ENCODE results near the gene TDRD12. TPM values are rescaled to one million over a fixed set of nuclear protein-coding genes. Genes with fewer than 3 reads are reported as not detected.

TDRD12 gene
- total and polyA plus RNA-seq, 2 experiments from 2014 or later = 0.68 to 2.8 TPM

GRCh38 chr19:32859591-32859990 is 140.0 kb downstream of the TDRD12 start (continued):
- TF ChIP-seq, protein P1, sequence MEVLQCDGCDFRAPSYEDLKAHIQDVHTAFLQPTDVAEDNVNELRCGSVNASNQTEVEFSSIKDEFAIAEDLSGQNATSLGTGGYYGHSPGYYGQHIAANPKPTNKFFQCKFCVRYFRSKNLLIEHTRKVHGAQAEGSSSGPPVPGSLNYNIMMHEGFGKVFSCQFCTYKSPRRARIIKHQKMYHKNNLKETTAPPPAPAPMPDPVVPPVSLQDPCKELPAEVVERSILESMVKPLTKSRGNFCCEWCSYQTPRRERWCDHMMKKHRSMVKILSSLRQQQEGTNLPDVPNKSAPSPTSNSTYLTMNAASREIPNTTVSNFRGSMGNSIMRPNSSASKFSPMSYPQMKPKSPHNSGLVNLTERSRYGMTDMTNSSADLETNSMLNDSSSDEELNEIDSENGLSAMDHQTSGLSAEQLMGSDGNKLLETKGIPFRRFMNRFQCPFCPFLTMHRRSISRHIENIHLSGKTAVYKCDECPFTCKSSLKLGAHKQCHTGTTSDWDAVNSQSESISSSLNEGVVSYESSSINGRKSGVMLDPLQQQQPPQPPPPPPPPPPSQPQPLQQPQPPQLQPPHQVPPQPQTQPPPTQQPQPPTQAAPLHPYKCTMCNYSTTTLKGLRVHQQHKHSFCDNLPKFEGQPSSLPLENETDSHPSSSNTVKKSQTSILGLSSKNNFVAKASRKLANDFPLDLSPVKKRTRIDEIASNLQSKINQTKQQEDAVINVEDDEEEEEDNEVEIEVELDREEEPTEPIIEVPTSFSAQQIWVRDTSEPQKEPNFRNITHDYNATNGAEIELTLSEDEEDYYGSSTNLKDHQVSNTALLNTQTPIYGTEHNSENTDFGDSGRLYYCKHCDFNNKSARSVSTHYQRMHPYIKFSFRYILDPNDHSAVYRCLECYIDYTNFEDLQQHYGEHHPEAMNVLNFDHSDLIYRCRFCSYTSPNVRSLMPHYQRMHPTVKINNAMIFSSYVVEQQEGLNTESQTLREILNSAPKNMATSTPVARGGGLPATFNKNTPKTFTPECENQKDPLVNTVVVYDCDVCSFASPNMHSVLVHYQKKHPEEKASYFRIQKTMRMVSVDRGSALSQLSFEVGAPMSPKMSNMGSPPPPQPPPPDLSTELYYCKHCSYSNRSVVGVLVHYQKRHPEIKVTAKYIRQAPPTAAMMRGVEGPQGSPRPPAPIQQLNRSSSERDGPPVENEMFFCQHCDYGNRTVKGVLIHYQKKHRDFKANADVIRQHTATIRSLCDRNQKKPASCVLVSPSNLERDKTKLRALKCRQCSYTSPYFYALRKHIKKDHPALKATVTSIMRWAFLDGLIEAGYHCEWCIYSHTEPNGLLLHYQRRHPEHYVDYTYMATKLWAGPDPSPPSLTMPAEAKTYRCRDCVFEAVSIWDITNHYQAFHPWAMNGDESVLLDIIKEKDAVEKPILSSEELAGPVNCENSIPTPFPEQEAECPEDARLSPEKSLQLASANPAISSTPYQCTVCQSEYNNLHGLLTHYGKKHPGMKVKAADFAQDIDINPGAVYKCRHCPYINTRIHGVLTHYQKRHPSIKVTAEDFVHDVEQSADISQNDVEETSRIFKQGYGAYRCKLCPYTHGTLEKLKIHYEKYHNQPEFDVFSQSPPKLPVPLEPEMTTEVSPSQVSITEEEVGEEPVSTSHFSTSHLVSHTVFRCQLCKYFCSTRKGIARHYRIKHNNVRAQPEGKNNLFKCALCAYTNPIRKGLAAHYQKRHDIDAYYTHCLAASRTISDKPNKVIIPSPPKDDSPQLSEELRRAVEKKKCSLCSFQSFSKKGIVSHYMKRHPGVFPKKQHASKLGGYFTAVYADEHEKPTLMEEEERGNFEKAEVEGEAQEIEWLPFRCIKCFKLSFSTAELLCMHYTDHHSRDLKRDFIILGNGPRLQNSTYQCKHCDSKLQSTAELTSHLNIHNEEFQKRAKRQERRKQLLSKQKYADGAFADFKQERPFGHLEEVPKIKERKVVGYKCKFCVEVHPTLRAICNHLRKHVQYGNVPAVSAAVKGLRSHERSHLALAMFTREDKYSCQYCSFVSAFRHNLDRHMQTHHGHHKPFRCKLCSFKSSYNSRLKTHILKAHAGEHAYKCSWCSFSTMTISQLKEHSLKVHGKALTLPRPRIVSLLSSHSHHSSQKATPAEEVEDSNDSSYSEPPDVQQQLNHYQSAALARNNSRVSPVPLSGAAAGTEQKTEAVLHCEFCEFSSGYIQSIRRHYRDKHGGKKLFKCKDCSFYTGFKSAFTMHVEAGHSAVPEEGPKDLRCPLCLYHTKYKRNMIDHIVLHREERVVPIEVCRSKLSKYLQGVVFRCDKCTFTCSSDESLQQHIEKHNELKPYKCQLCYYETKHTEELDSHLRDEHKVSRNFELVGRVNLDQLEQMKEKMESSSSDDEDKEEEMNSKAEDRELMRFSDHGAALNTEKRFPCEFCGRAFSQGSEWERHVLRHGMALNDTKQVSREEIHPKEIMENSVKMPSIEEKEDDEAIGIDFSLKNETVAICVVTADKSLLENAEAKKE (CRISPR knock-in tag; IDR thresholded peaks at IDR 0.05) = no peak

GRCh38 chr19:32861596-32861995 is 142.0 kb downstream of the TDRD12 start:
- H3K27me3 ChIP-seq (ENCODE audit: insufficient read depth) = no peaks in the 10 kb centered on the region

More at GRCh38 chr19:32861596-32861995, 142.0 kb downstream of the TDRD12 start:
- Mint-ChIP-seq H3K27me3 (ENCODE audit: insufficient read depth, low read depth, poor library complexity) (peaks cover 1% of the 10 kb centered on the region), H3K9me3 (no peaks in the 10 kb centered on the region; the same call in 2 of the 3 replicates), H3K27ac (no peak overlapping the region), H3K4me1 (no peaks in the 10 kb centered on the region), H3K36me3 (ENCODE audit: low read depth) (no peaks in the 10 kb centered on the region), H3K4me3 (no peak overlapping the region)
- no peak overlapping the region for H3K4me3 ChIP-seq
- H3K4me2 ChIP-seq = no peak overlapping the region
- H4K20me1 ChIP-seq (replicated peaks; ENCODE audit: insufficient read depth) = no peaks in the 10 kb centered on the region
- no peak for TF ChIP-seq ETS1 (IDR thresholded peaks at IDR 0.05)
- TF ChIP-seq JUNB (IDR thresholded peaks at IDR 0.05; ENCODE audit: unreplicated experiment) = no peak
- TF ChIP-seq STAT1 (IDR thresholded peaks at IDR 0.05; ENCODE audit: unreplicated experiment) = no peak
- TF ChIP-seq EZH2 (IDR thresholded peaks at IDR 0.05; ENCODE audit: low read depth, unreplicated experiment) = no peak
- TF ChIP-seq, protein P2, sequence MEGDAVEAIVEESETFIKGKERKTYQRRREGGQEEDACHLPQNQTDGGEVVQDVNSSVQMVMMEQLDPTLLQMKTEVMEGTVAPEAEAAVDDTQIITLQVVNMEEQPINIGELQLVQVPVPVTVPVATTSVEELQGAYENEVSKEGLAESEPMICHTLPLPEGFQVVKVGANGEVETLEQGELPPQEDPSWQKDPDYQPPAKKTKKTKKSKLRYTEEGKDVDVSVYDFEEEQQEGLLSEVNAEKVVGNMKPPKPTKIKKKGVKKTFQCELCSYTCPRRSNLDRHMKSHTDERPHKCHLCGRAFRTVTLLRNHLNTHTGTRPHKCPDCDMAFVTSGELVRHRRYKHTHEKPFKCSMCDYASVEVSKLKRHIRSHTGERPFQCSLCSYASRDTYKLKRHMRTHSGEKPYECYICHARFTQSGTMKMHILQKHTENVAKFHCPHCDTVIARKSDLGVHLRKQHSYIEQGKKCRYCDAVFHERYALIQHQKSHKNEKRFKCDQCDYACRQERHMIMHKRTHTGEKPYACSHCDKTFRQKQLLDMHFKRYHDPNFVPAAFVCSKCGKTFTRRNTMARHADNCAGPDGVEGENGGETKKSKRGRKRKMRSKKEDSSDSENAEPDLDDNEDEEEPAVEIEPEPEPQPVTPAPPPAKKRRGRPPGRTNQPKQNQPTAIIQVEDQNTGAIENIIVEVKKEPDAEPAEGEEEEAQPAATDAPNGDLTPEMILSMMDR (conservative IDR thresholded peaks at IDR 0.05; ENCODE audit: low read depth in 2 of 2) = no peak
- H2AFZ ChIP-seq = no peak overlapping the region
- H3K4me1 ChIP-seq (ENCODE audit: insufficient read depth) = no peaks in the 10 kb centered on the region
- H3K27ac ChIP-seq (ENCODE audit: low read depth) = no peak overlapping the region
- H3F3A ChIP-seq (replicated peaks; ENCODE audit: low read depth) = no peaks in the 10 kb centered on the region
- ATAC-seq = no peak
- DNase-seq (ENCODE audit: low spot score) = no peak
- H3K79me2 ChIP-seq (replicated peaks; ENCODE audit: insufficient read depth) = no peaks in the 10 kb centered on the region
- H3K36me3 ChIP-seq (ENCODE audit: insufficient read depth) = no peaks in the 10 kb centered on the region
- no peaks in the 10 kb centered on the region for H3K9me2 ChIP-seq (ENCODE audit: insufficient read depth)
